MM.1S (cell line): ENCODE measurements around the gene SNX20.

Experiments
- EZH2 ChIP-seq: fragments of 300-600 bp; sonication (generic); optimal IDR thresholded peaks from 2 replicates; pipeline ENCODE3; 2017; ENCODE audit warnings: low read depth, mild to moderate bottlenecking, antibody characterized with exemption, low read length, mixed read lengths
- EZH2phosphoT487 ChIP-seq: fragments of 300-600 bp; sonication (generic); IDR thresholded peaks from 2 replicates; pipeline ENCODE4 v1.6.1; 2018; ENCODE audit warnings: antibody characterized with exemption, low read length
- TF ChIP-seq, protein P1 (sequence below): fragments of 300-600 bp; sonication (generic); IDR thresholded peaks from 2 replicates; pipeline ENCODE4 v1.5.1; 2016; ENCODE audit warnings: antibody characterized with exemption, low read length, mixed read lengths

DNA sequence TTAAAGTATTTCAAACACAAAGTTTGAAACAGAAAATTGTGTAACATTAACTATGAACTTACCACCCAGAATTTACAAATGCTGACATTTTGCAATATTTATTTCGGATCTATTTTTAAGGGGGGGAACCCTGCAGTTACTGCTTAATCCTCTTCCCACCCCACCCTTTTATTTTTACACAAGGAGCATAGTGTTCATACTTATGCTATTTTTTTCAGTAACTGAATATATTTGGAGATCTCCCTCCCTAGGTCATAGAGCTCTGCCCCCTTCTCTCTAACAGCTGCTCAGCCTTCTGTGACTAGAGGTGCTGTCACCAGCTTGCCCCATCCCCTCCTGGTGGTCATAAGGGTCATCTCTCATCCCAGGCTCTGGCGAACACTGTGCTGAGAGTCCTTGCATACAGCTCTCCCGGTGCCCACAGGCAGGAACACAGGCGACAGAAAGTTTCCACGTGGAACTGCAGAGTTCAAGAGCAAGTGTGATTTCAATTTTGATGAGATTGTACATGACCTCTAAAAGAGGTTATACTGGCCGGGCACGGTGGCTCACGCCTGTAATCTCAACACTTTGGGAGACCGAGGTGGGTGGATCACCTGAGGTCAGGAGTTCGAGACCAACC lies 44.2 kb downstream of the SNX20 start:
- TF ChIP-seq, protein P1, sequence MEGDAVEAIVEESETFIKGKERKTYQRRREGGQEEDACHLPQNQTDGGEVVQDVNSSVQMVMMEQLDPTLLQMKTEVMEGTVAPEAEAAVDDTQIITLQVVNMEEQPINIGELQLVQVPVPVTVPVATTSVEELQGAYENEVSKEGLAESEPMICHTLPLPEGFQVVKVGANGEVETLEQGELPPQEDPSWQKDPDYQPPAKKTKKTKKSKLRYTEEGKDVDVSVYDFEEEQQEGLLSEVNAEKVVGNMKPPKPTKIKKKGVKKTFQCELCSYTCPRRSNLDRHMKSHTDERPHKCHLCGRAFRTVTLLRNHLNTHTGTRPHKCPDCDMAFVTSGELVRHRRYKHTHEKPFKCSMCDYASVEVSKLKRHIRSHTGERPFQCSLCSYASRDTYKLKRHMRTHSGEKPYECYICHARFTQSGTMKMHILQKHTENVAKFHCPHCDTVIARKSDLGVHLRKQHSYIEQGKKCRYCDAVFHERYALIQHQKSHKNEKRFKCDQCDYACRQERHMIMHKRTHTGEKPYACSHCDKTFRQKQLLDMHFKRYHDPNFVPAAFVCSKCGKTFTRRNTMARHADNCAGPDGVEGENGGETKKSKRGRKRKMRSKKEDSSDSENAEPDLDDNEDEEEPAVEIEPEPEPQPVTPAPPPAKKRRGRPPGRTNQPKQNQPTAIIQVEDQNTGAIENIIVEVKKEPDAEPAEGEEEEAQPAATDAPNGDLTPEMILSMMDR: no peak
- no peak for TF ChIP-seq EZH2phosphoT487
- TF ChIP-seq EZH2: no peak
